Measurements from ENCODE around the gene SUMO2.

DNA sequence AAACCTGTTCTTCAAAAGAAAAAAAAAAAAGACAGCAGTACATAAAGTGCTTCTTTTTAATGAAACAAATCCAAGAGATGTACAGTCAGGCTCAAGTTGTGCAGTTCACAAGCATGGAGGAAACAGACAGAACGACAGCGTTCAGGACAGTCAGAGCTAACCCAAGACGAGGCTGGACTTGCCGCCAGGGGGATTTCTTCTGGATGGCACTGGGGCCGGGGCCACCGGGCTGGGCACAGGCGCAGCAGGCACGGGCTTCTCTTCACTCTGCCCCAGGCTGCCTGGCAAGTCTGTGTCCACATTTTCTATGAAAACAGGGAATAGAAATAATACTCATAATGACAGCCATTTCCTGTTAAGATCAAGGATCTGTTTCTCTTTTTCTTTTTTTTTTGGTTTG, 46.8 kb downstream of the SUMO2 start:
- TF ChIP-seq, protein P1, sequence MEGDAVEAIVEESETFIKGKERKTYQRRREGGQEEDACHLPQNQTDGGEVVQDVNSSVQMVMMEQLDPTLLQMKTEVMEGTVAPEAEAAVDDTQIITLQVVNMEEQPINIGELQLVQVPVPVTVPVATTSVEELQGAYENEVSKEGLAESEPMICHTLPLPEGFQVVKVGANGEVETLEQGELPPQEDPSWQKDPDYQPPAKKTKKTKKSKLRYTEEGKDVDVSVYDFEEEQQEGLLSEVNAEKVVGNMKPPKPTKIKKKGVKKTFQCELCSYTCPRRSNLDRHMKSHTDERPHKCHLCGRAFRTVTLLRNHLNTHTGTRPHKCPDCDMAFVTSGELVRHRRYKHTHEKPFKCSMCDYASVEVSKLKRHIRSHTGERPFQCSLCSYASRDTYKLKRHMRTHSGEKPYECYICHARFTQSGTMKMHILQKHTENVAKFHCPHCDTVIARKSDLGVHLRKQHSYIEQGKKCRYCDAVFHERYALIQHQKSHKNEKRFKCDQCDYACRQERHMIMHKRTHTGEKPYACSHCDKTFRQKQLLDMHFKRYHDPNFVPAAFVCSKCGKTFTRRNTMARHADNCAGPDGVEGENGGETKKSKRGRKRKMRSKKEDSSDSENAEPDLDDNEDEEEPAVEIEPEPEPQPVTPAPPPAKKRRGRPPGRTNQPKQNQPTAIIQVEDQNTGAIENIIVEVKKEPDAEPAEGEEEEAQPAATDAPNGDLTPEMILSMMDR (tag by site-specific recombination; IDR thresholded peaks at IDR 0.05): no peak
- TF ChIP-seq ZNF391 (tag by site-specific recombination; IDR thresholded peaks at IDR 0.05; ENCODE audit: borderline replicate concordance, low read depth): no peak
- TF ChIP-seq, protein P2, sequence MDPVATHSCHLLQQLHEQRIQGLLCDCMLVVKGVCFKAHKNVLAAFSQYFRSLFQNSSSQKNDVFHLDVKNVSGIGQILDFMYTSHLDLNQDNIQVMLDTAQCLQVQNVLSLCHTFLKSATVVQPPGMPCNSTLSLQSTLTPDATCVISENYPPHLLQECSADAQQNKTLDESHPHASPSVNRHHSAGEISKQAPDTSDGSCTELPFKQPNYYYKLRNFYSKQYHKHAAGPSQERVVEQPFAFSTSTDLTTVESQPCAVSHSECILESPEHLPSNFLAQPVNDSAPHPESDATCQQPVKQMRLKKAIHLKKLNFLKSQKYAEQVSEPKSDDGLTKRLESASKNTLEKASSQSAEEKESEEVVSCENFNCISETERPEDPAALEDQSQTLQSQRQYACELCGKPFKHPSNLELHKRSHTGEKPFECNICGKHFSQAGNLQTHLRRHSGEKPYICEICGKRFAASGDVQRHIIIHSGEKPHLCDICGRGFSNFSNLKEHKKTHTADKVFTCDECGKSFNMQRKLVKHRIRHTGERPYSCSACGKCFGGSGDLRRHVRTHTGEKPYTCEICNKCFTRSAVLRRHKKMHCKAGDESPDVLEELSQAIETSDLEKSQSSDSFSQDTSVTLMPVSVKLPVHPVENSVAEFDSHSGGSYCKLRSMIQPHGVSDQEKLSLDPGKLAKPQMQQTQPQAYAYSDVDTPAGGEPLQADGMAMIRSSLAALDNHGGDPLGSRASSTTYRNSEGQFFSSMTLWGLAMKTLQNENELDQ (tag by site-specific recombination; IDR thresholded peaks at IDR 0.05; ENCODE audit: low read depth): no peak
- TF ChIP-seq, protein P3, sequence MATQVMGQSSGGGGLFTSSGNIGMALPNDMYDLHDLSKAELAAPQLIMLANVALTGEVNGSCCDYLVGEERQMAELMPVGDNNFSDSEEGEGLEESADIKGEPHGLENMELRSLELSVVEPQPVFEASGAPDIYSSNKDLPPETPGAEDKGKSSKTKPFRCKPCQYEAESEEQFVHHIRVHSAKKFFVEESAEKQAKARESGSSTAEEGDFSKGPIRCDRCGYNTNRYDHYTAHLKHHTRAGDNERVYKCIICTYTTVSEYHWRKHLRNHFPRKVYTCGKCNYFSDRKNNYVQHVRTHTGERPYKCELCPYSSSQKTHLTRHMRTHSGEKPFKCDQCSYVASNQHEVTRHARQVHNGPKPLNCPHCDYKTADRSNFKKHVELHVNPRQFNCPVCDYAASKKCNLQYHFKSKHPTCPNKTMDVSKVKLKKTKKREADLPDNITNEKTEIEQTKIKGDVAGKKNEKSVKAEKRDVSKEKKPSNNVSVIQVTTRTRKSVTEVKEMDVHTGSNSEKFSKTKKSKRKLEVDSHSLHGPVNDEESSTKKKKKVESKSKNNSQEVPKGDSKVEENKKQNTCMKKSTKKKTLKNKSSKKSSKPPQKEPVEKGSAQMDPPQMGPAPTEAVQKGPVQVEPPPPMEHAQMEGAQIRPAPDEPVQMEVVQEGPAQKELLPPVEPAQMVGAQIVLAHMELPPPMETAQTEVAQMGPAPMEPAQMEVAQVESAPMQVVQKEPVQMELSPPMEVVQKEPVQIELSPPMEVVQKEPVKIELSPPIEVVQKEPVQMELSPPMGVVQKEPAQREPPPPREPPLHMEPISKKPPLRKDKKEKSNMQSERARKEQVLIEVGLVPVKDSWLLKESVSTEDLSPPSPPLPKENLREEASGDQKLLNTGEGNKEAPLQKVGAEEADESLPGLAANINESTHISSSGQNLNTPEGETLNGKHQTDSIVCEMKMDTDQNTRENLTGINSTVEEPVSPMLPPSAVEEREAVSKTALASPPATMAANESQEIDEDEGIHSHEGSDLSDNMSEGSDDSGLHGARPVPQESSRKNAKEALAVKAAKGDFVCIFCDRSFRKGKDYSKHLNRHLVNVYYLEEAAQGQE (tag by site-specific recombination; IDR thresholded peaks at IDR 0.05): no peak
- no peak for TF ChIP-seq KLF10 (tag by site-specific recombination; IDR thresholded peaks at IDR 0.05)
- no peak for TF ChIP-seq YY1 (tag by site-specific recombination; IDR thresholded peaks at IDR 0.05)
- TF ChIP-seq MEIS1 (CRISPR knock-in tag; IDR thresholded peaks at IDR 0.05; ENCODE audit: borderline replicate concordance): no peak
- no peak for TF ChIP-seq ZNF140 (tag by site-specific recombination; IDR thresholded peaks at IDR 0.05)
- TF ChIP-seq ZNF596 (tag by site-specific recombination; IDR thresholded peaks at IDR 0.05): no peak
- TF ChIP-seq ZNF175 (tag by site-specific recombination; IDR thresholded peaks at IDR 0.05): no peak
- TF ChIP-seq ZNF138 (tag by site-specific recombination; IDR thresholded peaks at IDR 0.05; ENCODE audit: borderline replicate concordance): no peak
- TF ChIP-seq, protein P4, sequence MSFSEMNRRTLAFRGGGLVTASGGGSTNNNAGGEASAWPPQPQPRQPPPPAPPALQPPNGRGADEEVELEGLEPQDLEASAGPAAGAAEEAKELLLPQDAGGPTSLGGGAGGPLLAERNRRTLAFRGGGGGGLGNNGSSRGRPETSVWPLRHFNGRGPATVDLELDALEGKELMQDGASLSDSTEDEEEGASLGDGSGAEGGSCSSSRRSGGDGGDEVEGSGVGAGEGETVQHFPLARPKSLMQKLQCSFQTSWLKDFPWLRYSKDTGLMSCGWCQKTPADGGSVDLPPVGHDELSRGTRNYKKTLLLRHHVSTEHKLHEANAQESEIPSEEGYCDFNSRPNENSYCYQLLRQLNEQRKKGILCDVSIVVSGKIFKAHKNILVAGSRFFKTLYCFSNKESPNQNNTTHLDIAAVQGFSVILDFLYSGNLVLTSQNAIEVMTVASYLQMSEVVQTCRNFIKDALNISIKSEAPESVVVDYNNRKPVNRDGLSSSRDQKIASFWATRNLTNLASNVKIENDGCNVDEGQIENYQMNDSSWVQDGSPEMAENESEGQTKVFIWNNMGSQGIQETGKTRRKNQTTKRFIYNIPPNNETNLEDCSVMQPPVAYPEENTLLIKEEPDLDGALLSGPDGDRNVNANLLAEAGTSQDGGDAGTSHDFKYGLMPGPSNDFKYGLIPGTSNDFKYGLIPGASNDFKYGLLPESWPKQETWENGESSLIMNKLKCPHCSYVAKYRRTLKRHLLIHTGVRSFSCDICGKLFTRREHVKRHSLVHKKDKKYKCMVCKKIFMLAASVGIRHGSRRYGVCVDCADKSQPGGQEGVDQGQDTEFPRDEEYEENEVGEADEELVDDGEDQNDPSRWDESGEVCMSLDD (tag by site-specific recombination; IDR thresholded peaks at IDR 0.05): no peak
- TF ChIP-seq ZNF274 (IDR thresholded peaks at IDR 0.05; ENCODE audit: low read length): no peak
- TF ChIP-seq ZNF274 (tag by site-specific recombination; IDR thresholded peaks at IDR 0.05; ENCODE audit: borderline replicate concordance): no peak
